Testis (tissue), 2 donors: ENCODE results near the gene SEZ6.

Experiments
- CTCF ChIP-seq, 3 experiments: fragments of 450-650 bp in 2 of 3; fragments of 200-600 bp in 1 of 3; sonication (generic) in 1 of 3; IDR thresholded peaks; one replicate each; pipeline ENCODE4 v1.5.1; 2016 to 2019; ENCODE audit warnings: antibody characterized with exemption in 3 of 3, mild to moderate bottlenecking in 2 of 3, moderate library complexity in 1 of 3
- POLR2A ChIP-seq: fragments of 450-650 bp; IDR thresholded peaks from one replicate; pipeline ENCODE4 v1.6.1; 2017; ENCODE audit warnings: antibody characterized with exemption, mild to moderate bottlenecking, moderate library complexity

GRCh38 chr17:29032857-29033197, 27.0 kb upstream of the SEZ6 start:
- no peak for TF ChIP-seq CTCF (IDR thresholded peaks at IDR 0.05)
- TF ChIP-seq POLR2A = no peak
